K562 treated with DMSO at 1 percent for 12 hours (cell line): Measurements from ENCODE around the gene PSMA6. TPM values are rescaled to one million over a fixed set of nuclear protein-coding genes. Genes with fewer than 3 reads are reported as not detected.

ENCODE experiments used
- total RNA-seq: library from RNA; unstranded; fragments of 300-600 nt; gene quantifications from 2 replicates; pipeline ENCODE4 v1.2.3, GENCODE V29; 2022; ENCODE audit not compliant: insufficient read depth

The PSMA6 gene
- 181 and 192 TPM in 2 replicates for total RNA-seq

GRCh38 chr14:35292051-35292769 is at the start of gene PSMA6:
PSMA6 (plus strand) TSS chr14:35292382; CDS start chr14:35292477, 95 bp downstream.

Other genes starting within 250 kb of the PSMA6 start
- gene FAM177A1, start 246.1 kb upstream of the PSMA6 start, total RNA-seq = 39.6 and 46.9 TPM in 2 replicates
- gene PPP2R3C, start 170.4 kb upstream of the PSMA6 start, total RNA-seq = 12.8 and 29.5 TPM in 2 replicates
- gene PRORP, start 169.8 kb upstream of the PSMA6 start, total RNA-seq = 9.5 and 15.9 TPM in 2 replicates
- 60.9 and 86.0 TPM in 2 replicates for gene NFKBIA, start 112.4 kb downstream of the PSMA6 start, total RNA-seq
- gene INSM2, start 241.8 kb downstream of the PSMA6 start, total RNA-seq = not detected in 2 replicates